OCI-LY3 (cell line): Measurements from ENCODE around the gene TNF.

Source experiments
- EZH2phosphoT487 ChIP-seq: fragments of 200-600 bp; shearing (Covaris generic); IDR thresholded peaks from 2 replicates; pipeline ENCODE4 v1.6.1; 2018; ENCODE audit warnings: antibody characterized with exemption, mixed run types, low read depth
- TF ChIP-seq, protein P1 (sequence below): fragments of 200-600, 300-600 bp; sonication (generic); IDR thresholded peaks from 2 replicates; pipeline ENCODE4 v1.5.1; 2014; ENCODE audit warnings: antibody characterized with exemption, low read length, low read depth

GRCh38 chr6:31575952-31576685, 754 bp downstream of the TNF start:
- TF ChIP-seq, protein P1, sequence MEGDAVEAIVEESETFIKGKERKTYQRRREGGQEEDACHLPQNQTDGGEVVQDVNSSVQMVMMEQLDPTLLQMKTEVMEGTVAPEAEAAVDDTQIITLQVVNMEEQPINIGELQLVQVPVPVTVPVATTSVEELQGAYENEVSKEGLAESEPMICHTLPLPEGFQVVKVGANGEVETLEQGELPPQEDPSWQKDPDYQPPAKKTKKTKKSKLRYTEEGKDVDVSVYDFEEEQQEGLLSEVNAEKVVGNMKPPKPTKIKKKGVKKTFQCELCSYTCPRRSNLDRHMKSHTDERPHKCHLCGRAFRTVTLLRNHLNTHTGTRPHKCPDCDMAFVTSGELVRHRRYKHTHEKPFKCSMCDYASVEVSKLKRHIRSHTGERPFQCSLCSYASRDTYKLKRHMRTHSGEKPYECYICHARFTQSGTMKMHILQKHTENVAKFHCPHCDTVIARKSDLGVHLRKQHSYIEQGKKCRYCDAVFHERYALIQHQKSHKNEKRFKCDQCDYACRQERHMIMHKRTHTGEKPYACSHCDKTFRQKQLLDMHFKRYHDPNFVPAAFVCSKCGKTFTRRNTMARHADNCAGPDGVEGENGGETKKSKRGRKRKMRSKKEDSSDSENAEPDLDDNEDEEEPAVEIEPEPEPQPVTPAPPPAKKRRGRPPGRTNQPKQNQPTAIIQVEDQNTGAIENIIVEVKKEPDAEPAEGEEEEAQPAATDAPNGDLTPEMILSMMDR, result no peak
- no peak for TF ChIP-seq EZH2phosphoT487
